Upper lobe of left lung (tissue), 4 donors: Measurements from ENCODE around the gene PIGQ.

Experiments used
- CTCF ChIP-seq, 6 experiments: fragments of 450-650 bp in 4 of 6; fragments of 200-600 bp in 2 of 6; sonication (generic) in 2 of 6; IDR thresholded peaks; one replicate each; pipeline ENCODE4 v1.5.1; 2016 to 2019; ENCODE audit warnings: antibody characterized with exemption in 6 of 6
- EP300 ChIP-seq, 4 donors: sonication (generic); formaldehyde crosslinking; IDR thresholded peaks; one replicate each; pipeline ENCODE4 v1.5.1; 2017; ENCODE audit warnings: antibody characterized with exemption in 4 of 4, control low read depth in 2 of 4
- POLR2A ChIP-seq, 4 donors: fragments of 450-650 bp; IDR thresholded peaks; one replicate each; pipeline ENCODE4 v1.5.1; 2016 to 2017; ENCODE audit warnings: antibody characterized with exemption in 4 of 4, mild to moderate bottlenecking in 2 of 4
- POLR2AphosphoS5 ChIP-seq, 2 donors: sonication (generic); formaldehyde crosslinking; IDR thresholded peaks; one replicate each; pipeline ENCODE4 v1.5.1; 2017; ENCODE audit warnings: antibody characterized with exemption in 2 of 2

- TF ChIP-seq CTCF (IDR thresholded peaks at IDR 0.05): peak in 4 of 6 experiments; percentile 42 to 67 (median 56)
- no peak for TF ChIP-seq POLR2A (IDR thresholded peaks at IDR 0.05)
- no peak for TF ChIP-seq EP300 (IDR thresholded peaks at IDR 0.05)
- no peak for TF ChIP-seq POLR2AphosphoS5 (IDR thresholded peaks at IDR 0.05)
These were observed 22.6 kb upstream of the PIGQ start for GRCh38 chr16:546909-547770.
